H1 (cell line): Measurements from ENCODE around the gene CACNA1D. TPM values are rescaled to one million over a fixed set of nuclear protein-coding genes. Genes with fewer than 3 reads are reported as not detected.

ENCODE experiments used
- CTCF ChIA-PET: fragments of 300-600 bp; sonication (Branson Sonifier 250); formaldehyde crosslinking; loops from one replicate; lab custom pipeline; 2021; ENCODE audit not compliant: partially characterized antibody; lab: Charles Lee
- POLR2A ChIA-PET: fragments of 300-600 bp; sonication (Branson Sonifier 250); formaldehyde crosslinking; loops from one replicate; lab custom pipeline; 2021; ENCODE audit warnings: inconsistent platforms; ENCODE audit not compliant: partially characterized antibody; lab: Charles Lee
- DNase-seq, 2 experiments: peaks; one replicate each; pipeline versions ENCODE4 v3.0.0 to v3.0.0-alpha.2; 2010 to 2022; ENCODE audit warnings: low spot score in 2 of 2, low read depth in 1 of 2, mixed read lengths in 1 of 2
- FAIRE-seq: peaks from 2 replicates; lab custom pipeline; 2011; peaks lifted over from hg19 to GRCh38; lab: Jason Lieb, UNC
- H2AFZ ChIP-seq: 2 replicates; pipeline ENCODE4 v1.8.1; 2012; ENCODE audit warnings: low read length, inconsistent platforms
- H2AK5ac ChIP-seq: 2 replicates; pipeline ENCODE4 v1.6.1; 2013; ENCODE audit warnings: low read depth, low read length
- H2BK120ac ChIP-seq: replicated peaks from 2 replicates; pipeline ENCODE3; 2013; ENCODE audit warnings: low read depth, low read length, inconsistent platforms
- H2BK12ac ChIP-seq: 2 replicates; pipeline ENCODE4 v1.6.1; 2013; ENCODE audit warnings: low read depth, low read length
- H2BK15ac ChIP-seq: 2 replicates; pipeline ENCODE4 v1.6.1; 2013; ENCODE audit warnings: low read length
- H2BK20ac ChIP-seq: 2 replicates; pipeline ENCODE4 v1.6.1; 2013; ENCODE audit warnings: low read length
- H2BK5ac ChIP-seq: 2 replicates; pipeline ENCODE4 v1.6.1; 2013; ENCODE audit warnings: low read depth, low read length
- H3K14ac ChIP-seq: 2 replicates; pipeline ENCODE4 v1.6.1; 2013; ENCODE audit warnings: inconsistent platforms; ENCODE audit not compliant: insufficient read length
- H3K18ac ChIP-seq: 2 replicates; pipeline ENCODE4 v1.6.1; 2013; ENCODE audit warnings: low read length; ENCODE audit errors: extremely low read depth
- H3K23ac ChIP-seq: 2 replicates; pipeline ENCODE4 v1.6.1; 2013; ENCODE audit warnings: inconsistent platforms; ENCODE audit not compliant: insufficient read length
- H3K23me2 ChIP-seq: 2 replicates; pipeline ENCODE4 v1.6.1; 2013; ENCODE audit warnings: low read depth, low read length
- H3K27ac ChIP-seq: 2 replicates; pipeline ENCODE4 v1.6.1; 2011; ENCODE audit warnings: low read depth, low read length, inconsistent platforms
- H3K27me3 ChIP-seq, 4 experiments: replicated peaks in 1 of 4; 1 replicate in 1 of 4; 2 replicates in 3 of 4; pipeline versions ENCODE4 v1.6.1 to v1.8.1; 2011 to 2013; ENCODE audit warnings: low read length in 3 of 4, mild to moderate bottlenecking in 3 of 4, inconsistent platforms in 2 of 4, mixed read lengths in 2 of 4, moderate library complexity in 1 of 4; ENCODE audit not compliant: control insufficient read depth in 3 of 4, insufficient read depth in 3 of 4; ENCODE audit errors: extremely low read depth in 1 of 4
- H3K36me3 ChIP-seq, 4 experiments: 2 replicates each; pipeline versions ENCODE4 v1.6.1 to v1.8.1; 2011 to 2013; ENCODE audit warnings: mild to moderate bottlenecking in 4 of 4, low read length in 3 of 4, moderate library complexity in 2 of 4, control low read depth in 1 of 4, inconsistent platforms in 1 of 4; ENCODE audit not compliant: insufficient read depth in 4 of 4, control insufficient read depth in 2 of 4
- H3K4ac ChIP-seq: replicated peaks from 2 replicates; pipeline ENCODE3; 2013; ENCODE audit warnings: low read length, low read depth, mixed read lengths, inconsistent platforms; ENCODE audit not compliant: insufficient read length
- H3K4me1 ChIP-seq, 4 experiments: replicated peaks in 1 of 4; 1 replicate in 1 of 4; 2 replicates in 3 of 4; pipeline versions ENCODE4 v1.6.1 to v1.8.1; 2011 to 2013; ENCODE audit warnings: low read length in 3 of 4, inconsistent platforms in 2 of 4, mixed read lengths in 1 of 4; ENCODE audit not compliant: insufficient read depth in 4 of 4, control insufficient read depth in 3 of 4
- H3K4me2 ChIP-seq, 2 experiments: 2 replicates each; pipeline versions ENCODE4 v1.6.1 to v1.8.1; 2011 to 2013; ENCODE audit warnings: low read depth in 2 of 2, low read length in 2 of 2, control low read depth in 1 of 2, inconsistent platforms in 1 of 2, mild to moderate bottlenecking in 1 of 2; ENCODE audit not compliant: insufficient read depth in 1 of 2
- H3K4me3 ChIP-seq, 4 experiments: fragments of 200-600, 300-600 bp in 1 of 4; sonication (generic), shearing (Covaris generic), sonication (Bioruptor Twin) in 1 of 4; 2 replicates each; pipeline versions ENCODE4 v1.5.1 to v1.8.1; 2011 to 2016; ENCODE audit warnings: low read length in 4 of 4, low read depth in 3 of 4, control low read depth in 2 of 4, inconsistent platforms in 2 of 4, mild to moderate bottlenecking in 2 of 4, mixed read lengths in 1 of 4, moderate library complexity in 1 of 4; ENCODE audit not compliant: insufficient read depth in 2 of 4; ENCODE audit errors: extremely low read depth in 1 of 4
- H3K56ac ChIP-seq: replicated peaks from 2 replicates; pipeline ENCODE3; 2013; ENCODE audit warnings: low read depth, mild to moderate bottlenecking, mixed read lengths, low read length, inconsistent platforms; ENCODE audit not compliant: insufficient read length
- H3K79me1 ChIP-seq: 2 replicates; pipeline ENCODE4 v1.6.1; 2013; ENCODE audit warnings: low read depth, low read length, control low read depth
- H3K79me2 ChIP-seq, 2 experiments: 2 replicates each; pipeline versions ENCODE4 v1.6.1 to v1.8.1; 2012 to 2013; ENCODE audit warnings: low read length in 2 of 2, mild to moderate bottlenecking in 2 of 2, inconsistent platforms in 1 of 2; ENCODE audit not compliant: insufficient read depth in 2 of 2, control insufficient read depth in 1 of 2
- H3K9ac ChIP-seq, 4 experiments: replicated peaks in 1 of 4; 1 replicate in 1 of 4; 2 replicates in 3 of 4; pipeline versions ENCODE4 v1.6.1 to v1.8.1; 2011 to 2013; ENCODE audit warnings: low read depth in 3 of 4, low read length in 3 of 4, control low read depth in 2 of 4, mild to moderate bottlenecking in 2 of 4, moderate library complexity in 2 of 4, inconsistent platforms in 1 of 4; ENCODE audit errors: extremely low read depth in 1 of 4
- H3K9me3 ChIP-seq, 2 experiments: 2 replicates each; pipeline versions ENCODE4 v1.6.1 to v1.8.1; 2012 to 2013; ENCODE audit warnings: mild to moderate bottlenecking in 2 of 2, moderate library complexity in 2 of 2, control low read depth in 1 of 2, inconsistent platforms in 1 of 2, low read depth in 1 of 2, low read length in 1 of 2, mixed read lengths in 1 of 2; ENCODE audit not compliant: insufficient read depth in 2 of 2
- H4K20me1 ChIP-seq, 2 experiments: replicated peaks in 1 of 2; 2 replicates each; pipeline versions ENCODE3 to v1.8.1; 2011 to 2013; ENCODE audit warnings: inconsistent platforms in 2 of 2, low read length in 2 of 2, mild to moderate bottlenecking in 1 of 2; ENCODE audit not compliant: insufficient read depth in 2 of 2, control insufficient read depth in 1 of 2
- H4K5ac ChIP-seq: 2 replicates; pipeline ENCODE4 v1.6.1; 2013; ENCODE audit warnings: low read length, low read depth, mixed read lengths, inconsistent platforms; ENCODE audit not compliant: insufficient read length
- H4K8ac ChIP-seq: 2 replicates; pipeline ENCODE4 v1.8.0; 2013; ENCODE audit warnings: mild to moderate bottlenecking, moderate library complexity, low read length, inconsistent platforms; ENCODE audit not compliant: insufficient read depth; ENCODE audit errors: extremely low read depth
- H4K91ac ChIP-seq: replicated peaks from 2 replicates; pipeline ENCODE3; 2013; ENCODE audit warnings: low read length, mixed read lengths, inconsistent platforms; ENCODE audit not compliant: insufficient read length
- CBX5 ChIP-seq: fragments of 300-800, 300-1000 bp; sonication (generic); IDR thresholded peaks from 2 replicates; pipeline ENCODE4 v1.7.1; 2016; ENCODE audit warnings: antibody characterized with exemption, low read length, low read depth
- CHD1 ChIP-seq: IDR thresholded peaks from 2 replicates; pipeline ENCODE4 v1.6.1; 2012; ENCODE audit warnings: low read depth, low read length, improper control_type of control experiment
- CREB1 ChIP-seq: IDR thresholded peaks from 2 replicates; pipeline ENCODE4 v1.6.1; 2012; ENCODE audit warnings: inconsistent platforms
- POLR2A ChIP-seq, 2 experiments: IDR thresholded peaks; 1 replicate in 1 of 2; 2 replicates in 1 of 2; pipeline ENCODE4 v1.6.1; 2011; ENCODE audit warnings: low read depth in 2 of 2, low read length in 2 of 2, mild to moderate bottlenecking in 2 of 2; ENCODE audit errors: control extremely low read depth in 1 of 2
- POLR2AphosphoS5 ChIP-seq: IDR thresholded peaks from 2 replicates; pipeline ENCODE4 v1.6.1; 2011; ENCODE audit warnings: low read depth, low read length
- RNF2 ChIP-seq: fragments of 200-900, 300-1000 bp; sonication (generic); IDR thresholded peaks from 2 replicates; pipeline ENCODE4 v1.7.1; 2016; ENCODE audit warnings: borderline replicate concordance, low read depth, mild to moderate bottlenecking, antibody characterized with exemption, low read length; ENCODE audit not compliant: poor library complexity, severe bottlenecking; ENCODE audit errors: missing control alignments
- SP1 ChIP-seq: IDR thresholded peaks from 2 replicates; pipeline ENCODE4 v1.6.1; 2011; ENCODE audit warnings: low read depth, low read length
- SP4 ChIP-seq: IDR thresholded peaks from 2 replicates; pipeline ENCODE4 v1.6.1; 2012; ENCODE audit warnings: low read length, inconsistent platforms
- SRF ChIP-seq: IDR thresholded peaks from 2 replicates; pipeline ENCODE4 v1.6.1; 2011; ENCODE audit warnings: mild to moderate bottlenecking, low read depth, low read length, moderate library complexity
- SUZ12 ChIP-seq: fragments of 200-600 bp; sonication (generic); IDR thresholded peaks from 2 replicates; pipeline ENCODE4 v1.6.1; 2012; ENCODE audit warnings: mild to moderate bottlenecking, inconsistent platforms, low read length, moderate library complexity, mixed read lengths
- TAF7 ChIP-seq: optimal IDR thresholded peaks from 2 replicates; pipeline ENCODE3; 2011; ENCODE audit warnings: low read depth, mild to moderate bottlenecking, inconsistent platforms, low read length, moderate library complexity, borderline replicate concordance
- WGBS, 2 experiments: shearing (Covaris generic) in 1 of 2; methylation state at CpG; one replicate each; pipeline versions ENCODE4 v1.1.6 to v1.1.7; 2013 to 2015; ENCODE audit warnings: low lambda C conversion rate in 2 of 2, mixed read lengths in 2 of 2, inconsistent platforms in 1 of 2, low coverage in 1 of 2, missing lambda C conversion rate in 1 of 2; ENCODE audit not compliant: insufficient replicate concordance in 2 of 2, insufficient coverage in 1 of 2, insufficient read length in 1 of 2; ENCODE audit errors: extremely low coverage in 1 of 2, missing lambda C conversion rate in 1 of 2; 5-methylcytosine and 5-hydroxymethylcytosine counted together
- polyA plus RNA-seq, 7 experiments: library from polyadenylated mRNA; depleted of rRNA in 3 of 7; stranded (reverse) in 5 of 7; unstranded in 2 of 7; fragments of >200 nt in 5 of 7; fragments of 200-250 nt in 2 of 7; gene quantifications; 1 replicate in 5 of 7; 2 replicates in 1 of 7; 4 replicates in 1 of 7; pipeline versions ENCODE4 v1.2.1 to v1.2.3, GENCODE V29; 2011 to 2013; ENCODE audit warnings: missing spikeins in 2 of 7, mixed read lengths in 2 of 7
- total RNA-seq: library from RNA; stranded (reverse); fragmentation: NEBNext Ultra II Directional; extraction: Animal tissue kit (Norgen Biotek cat#: 25700); gene quantifications from 2 replicates; pipeline ENCODE4 v1.2.1, GENCODE V29; 2021
- TF ChIP-seq, protein P1 (sequence below): IDR thresholded peaks from 2 replicates; pipeline ENCODE4 v1.6.1; 2011; ENCODE audit warnings: low read depth, mild to moderate bottlenecking, low read length; ENCODE audit not compliant: insufficient read depth

Gene CACNA1D
- total and polyA plus RNA-seq, 2 of the 8 experiments (the other 6 are each of a cell fraction or from before 2014, with no cell fraction given): 2.0 to 2.9 TPM

DNA sequence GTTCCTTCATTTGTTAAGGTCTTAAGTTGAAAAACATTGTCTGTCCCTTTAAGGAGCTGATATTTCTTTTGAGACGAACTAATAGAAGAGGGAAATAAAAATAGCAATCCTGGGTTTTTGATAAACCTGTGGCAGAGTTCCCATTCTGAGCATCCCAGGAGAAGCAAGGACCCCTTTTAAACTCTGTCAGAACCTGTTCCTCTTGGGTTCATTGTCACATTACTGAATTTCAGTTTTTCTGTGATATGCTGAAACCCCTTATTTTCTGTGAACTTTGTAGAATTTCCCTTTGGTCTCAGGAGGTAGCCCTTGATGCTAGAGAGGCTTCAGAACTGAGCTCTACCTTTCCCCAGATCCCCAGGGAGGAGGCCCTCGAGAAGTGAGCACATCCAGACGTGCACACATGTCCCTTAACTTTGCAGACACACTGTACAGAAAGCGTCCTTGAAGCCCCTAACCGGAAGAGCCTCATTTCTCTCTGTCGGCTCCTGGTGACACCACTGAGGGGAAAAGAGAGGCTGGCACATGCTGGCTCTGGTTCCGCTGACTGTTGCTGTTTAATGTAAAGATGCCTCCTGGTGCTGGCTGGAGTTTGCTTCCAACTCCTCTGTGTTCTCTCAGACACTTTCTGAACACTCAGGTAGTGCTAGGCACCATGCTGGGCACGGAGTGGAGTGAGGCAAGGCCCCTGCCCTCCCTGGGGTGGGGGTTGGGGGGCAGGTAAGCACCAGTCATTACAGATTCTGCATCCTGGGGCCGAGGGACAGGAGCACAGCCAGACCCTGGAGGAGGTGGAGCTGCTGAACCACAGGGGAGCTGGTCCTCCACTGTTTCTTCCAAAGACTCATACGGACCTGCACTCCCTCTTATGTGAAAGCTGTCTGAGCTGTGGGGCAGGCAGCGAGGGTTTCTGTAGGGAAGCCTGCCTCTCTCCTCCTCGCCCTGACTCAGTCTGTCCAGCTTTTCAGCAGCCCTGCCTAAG lies 274.4 kb downstream of the CACNA1D start:
- H2BK12ac ChIP-seq: no peak overlapping the region
- no peak overlapping the region for H2BK5ac ChIP-seq
- H2BK20ac ChIP-seq: no peak overlapping the region
- H2BK15ac ChIP-seq: peak overlapping the region; percentile 5; the same call in 1 of the 2 replicates
- no peak overlapping the region for H3K23ac ChIP-seq
- no peak overlapping the region for H3K56ac ChIP-seq
- H2AK5ac ChIP-seq: no peak overlapping the region
- CTCF ChIA-PET: interaction anchor here (1.0 to 1.6 kb wide), 2 partner anchors 18 to 102 kb away, joined by 3 to 5 read pairs; no protein-coding TSS in a partner anchor
- H4K8ac ChIP-seq: no peak overlapping the region; the same call in 1 of the 2 replicates
- H3K79me1 ChIP-seq: no peaks in the 10 kb centered on the region
- H3K4ac ChIP-seq: no peak overlapping the region
- H3K4me3 ChIP-seq: no peak overlapping the region
- no peak overlapping the region; the same call in 1 of the 2 replicates for H2AFZ ChIP-seq
- DNase-seq (no peak), FAIRE-seq (no peak)
- no peak overlapping the region for H3K27ac ChIP-seq
- WGBS, 2 experiments: 69% methylated on average over 12 of the region's 12 CpGs; no CpG with 5 or more reads in 1 of the 2 experiments
- no peak overlapping the region for H3K4me2 ChIP-seq
- no peak overlapping the region for H4K5ac ChIP-seq
- H2BK120ac ChIP-seq: no peak overlapping the region
- H4K20me1 ChIP-seq: no peaks in the 10 kb centered on the region
- H3K9ac ChIP-seq: no peak overlapping the region
- H3K27me3 ChIP-seq: no peaks in the 10 kb centered on the region
- H4K91ac ChIP-seq: no peak overlapping the region
- no peaks in the 10 kb centered on the region for H3K9me3 ChIP-seq
- H3K79me2 ChIP-seq: no peaks in the 10 kb centered on the region
- no peaks in the 10 kb centered on the region for H3K23me2 ChIP-seq
- no peak overlapping the region for H3K18ac ChIP-seq
- peaks cover 0 to 12% (median 7%) of the 10 kb centered on the region in 4 experiments; a peak in 4 of 7 replicates for H3K4me1 ChIP-seq
- POLR2A ChIA-PET: no interaction called here
- no peaks in the 10 kb centered on the region for H3K36me3 ChIP-seq
- H3K14ac ChIP-seq: no peak overlapping the region
- no peak for TF ChIP-seq SRF
- TF ChIP-seq TAF7: no peak
- TF ChIP-seq SP1: no peak
- TF ChIP-seq SUZ12: no peak
- no peak for TF ChIP-seq POLR2AphosphoS5
- TF ChIP-seq SP4: no peak
- TF ChIP-seq RNF2: no peak
- TF ChIP-seq, protein P1, sequence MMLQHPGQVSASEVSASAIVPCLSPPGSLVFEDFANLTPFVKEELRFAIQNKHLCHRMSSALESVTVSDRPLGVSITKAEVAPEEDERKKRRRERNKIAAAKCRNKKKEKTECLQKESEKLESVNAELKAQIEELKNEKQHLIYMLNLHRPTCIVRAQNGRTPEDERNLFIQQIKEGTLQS: no peak
- no peak for TF ChIP-seq CBX5
- TF ChIP-seq POLR2A (IDR thresholded peaks at IDR 0.05; ENCODE audit: control extremely low read depth in 1 of 2, low read depth in 2 of 2, low read length in 2 of 2): no peak
- no peak for TF ChIP-seq CHD1
- no peak for TF ChIP-seq CREB1
